Measurements from ENCODE around the gene MPRIP. TPM values are rescaled to one million over a fixed set of nuclear protein-coding genes. Genes with fewer than 3 reads are reported as not detected.

The MPRIP gene
- total RNA-seq, 1 experiment from 2014 or later = 258 TPM

- no TSS peak for BruUV-seq (replicated peaks)
- RAD21 ChIA-PET (ENCODE audit: low non-redundant PET in 1 of 2, low total read pairs in 2 of 2, uncharacterized antibody in 2 of 2, unreplicated experiment in 2 of 2) = no interaction called here
- Histone ChIP-seq H3K27ac (ENCODE audit: low read depth, low read length) (no peak overlapping the region), H3K4me3 (replicated peaks in 1 of 2; ENCODE audit: low read depth in 1 of 2, low read length in 2 of 2) (no peak overlapping the region), H3K36me3 (ENCODE audit: control insufficient read depth in 1 of 2, insufficient read depth in 2 of 2, low read length in 2 of 2) (no peaks in the 10 kb centered on the region), H4K20me1 (ENCODE audit: insufficient read depth) (0 out of 2 replicates have a peak, but pooled peaks cover 8% of the 10 kb centered on the region), H3K4me1 (ENCODE audit: control insufficient read depth in 1 of 2, insufficient read depth in 2 of 2, low read length in 2 of 2) (peaks cover 0 to 16% of the 10 kb centered on the region in 2 experiments; a peak in 1 of 4 replicates), H3K27me3 (ENCODE audit: insufficient read depth, low read length) (no peaks in the 10 kb centered on the region), H2AFZ (ENCODE audit: low read depth, low read length, poor library complexity, severe bottlenecking) (no peak overlapping the region), H3K9me3 (ENCODE audit: control insufficient read depth in 1 of 2, insufficient read depth in 1 of 2, low read depth in 1 of 2, low read length in 2 of 2) (no peaks in the 10 kb centered on the region), H3K79me2 (ENCODE audit: insufficient read depth, low read length) (peaks cover 99% of the 10 kb centered on the region), H3K9me2 (ENCODE audit: insufficient read depth) (no peaks in the 10 kb centered on the region), H3K9ac (ENCODE audit: low read length) (no peak overlapping the region), H3K4me2 (ENCODE audit: low read length) (no peak overlapping the region)
- ATAC-seq = no peak
- TF ChIP-seq EGR1 (IDR thresholded peaks at IDR 0.05; ENCODE audit: low read depth) = no peak
- TF ChIP-seq RAD21 (IDR thresholded peaks at IDR 0.05; ENCODE audit: low read depth) = no peak
- TF ChIP-seq ZFX (IDR thresholded peaks at IDR 0.05) = no peak
- TF ChIP-seq POLR2A (IDR thresholded peaks at IDR 0.05; ENCODE audit: borderline replicate concordance, extremely low read depth, insufficient read depth, insufficient read length) = no peak
- TF ChIP-seq, protein P1, sequence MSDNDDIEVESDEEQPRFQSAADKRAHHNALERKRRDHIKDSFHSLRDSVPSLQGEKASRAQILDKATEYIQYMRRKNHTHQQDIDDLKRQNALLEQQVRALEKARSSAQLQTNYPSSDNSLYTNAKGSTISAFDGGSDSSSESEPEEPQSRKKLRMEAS (IDR thresholded peaks at IDR 0.05) = no peak
- TF ChIP-seq CTCF (IDR thresholded peaks at IDR 0.05 in 2 of 3, conservative IDR thresholded peaks at IDR 0.05 in 1 of 3; ENCODE audit: borderline replicate concordance in 1 of 3, insufficient read depth in 1 of 3, low read depth in 2 of 3, low read length in 2 of 3) = no peak
- TF ChIP-seq SRF (IDR thresholded peaks at IDR 0.05; ENCODE audit: low read depth) = no peak
- no peak for TF ChIP-seq ZNF274 (IDR thresholded peaks at IDR 0.05; ENCODE audit: low read depth, low read length)
- TF ChIP-seq SIN3A (IDR thresholded peaks at IDR 0.05; ENCODE audit: low read depth) = no peak
- TF ChIP-seq POLR2AphosphoS5 (IDR thresholded peaks at IDR 0.05; ENCODE audit: low read depth, low read length) = no peak
- intact Hi-C loops (cut with micrococcal nuclease) = no loop called here
- POLR2A ChIA-PET = no interaction called here
- no peak for DNase-seq (ENCODE audit: low read depth, low spot score)
- CTCF ChIA-PET = no interaction called here
Observed at GRCh38 chr17:17115620-17116019, 73.4 kb downstream of the MPRIP start.
